SU-DHL-6 (cell line): ENCODE data around the gene PASD1.

Experiments used
- H2AFZ ChIP-seq: fragments of 200-600 bp; sonication (generic); 2 replicates; pipeline ENCODE4 v1.6.1; 2014; ENCODE audit warnings: low read depth, mild to moderate bottlenecking, moderate library complexity, mixed read lengths, antibody characterized with exemption, low read length; ENCODE audit not compliant: severe bottlenecking
- H3F3A ChIP-seq: fragments of 200-600 bp; shearing (Covaris generic); 2 replicates; pipeline ENCODE4 v1.6.0; 2016; ENCODE audit warnings: antibody characterized with exemption, mild to moderate bottlenecking; ENCODE audit not compliant: insufficient read depth
- H3K27ac ChIP-seq: fragments of 200-600 bp; sonication (generic); 2 replicates; pipeline ENCODE4 v1.5.1; 2016; ENCODE audit warnings: low read depth, mild to moderate bottlenecking, low read length, moderate library complexity, mixed read lengths
- H3K27me3 ChIP-seq: fragments of 200-600 bp; sonication (generic), shearing (Covaris generic); 2 replicates; pipeline ENCODE4 v1.6.0; 2014; ENCODE audit warnings: mild to moderate bottlenecking, low read length
- H3K36me3 ChIP-seq: fragments of 200-600 bp; sonication (generic); 2 replicates; pipeline ENCODE4 v1.6.1; 2014; ENCODE audit warnings: mild to moderate bottlenecking, low read length, mixed read lengths
- H3K4me2 ChIP-seq: fragments of 300-600, 200-600 bp; shearing (Covaris generic), sonication (generic); 2 replicates; pipeline ENCODE4 v1.6.0; 2014; ENCODE audit warnings: low read length, low read depth, mild to moderate bottlenecking; ENCODE audit not compliant: poor library complexity, severe bottlenecking
- H3K4me3 ChIP-seq: fragments of 200-600 bp; sonication (generic); 2 replicates; pipeline ENCODE4 v1.5.1; 2014; ENCODE audit warnings: antibody characterized with exemption, low read length, mild to moderate bottlenecking, mixed read lengths; ENCODE audit not compliant: insufficient read depth, poor library complexity, severe bottlenecking
- H3K79me2 ChIP-seq: fragments of 200-600 bp; sonication (generic); 2 replicates; pipeline ENCODE4 v1.6.1; 2014; ENCODE audit warnings: mild to moderate bottlenecking, low read length, moderate library complexity; ENCODE audit not compliant: insufficient read depth
- H3K9ac ChIP-seq: fragments of 200-600 bp; sonication (generic); 2 replicates; pipeline ENCODE4 v1.7.0; 2014; ENCODE audit warnings: mild to moderate bottlenecking, low read length
- H3K9me2 ChIP-seq: fragments of 200-600 bp; sonication (generic); replicated peaks from 2 replicates; pipeline ENCODE4 v1.6.1; 2014; ENCODE audit warnings: low read length; ENCODE audit not compliant: insufficient read depth
- H3K9me3 ChIP-seq: fragments of 200-600 bp; sonication (generic); 2 replicates; pipeline ENCODE4 v1.6.1; 2014; ENCODE audit warnings: low read length, mixed read lengths; ENCODE audit not compliant: insufficient read depth
- H4K20me1 ChIP-seq: fragments of 200-600 bp; sonication (generic); 2 replicates; pipeline ENCODE4 v1.6.1; 2014; ENCODE audit warnings: low read depth, mild to moderate bottlenecking, antibody characterized with exemption, low read length, moderate library complexity, mixed read lengths
- EZH2phosphoT487 ChIP-seq: fragments of 200-600 bp; sonication (generic), shearing (Covaris generic); conservative IDR thresholded peaks from 2 replicates; pipeline ENCODE4 v1.6.1; 2018; ENCODE audit warnings: mild to moderate bottlenecking, antibody characterized with exemption, low read length, moderate library complexity, mixed read lengths
- TF ChIP-seq, protein P1 (sequence below): fragments of 200-600 bp; sonication (generic); IDR thresholded peaks from one replicate; pipeline ENCODE4 v1.5.1; 2017; ENCODE audit warnings: antibody characterized with exemption, mild to moderate bottlenecking, low read length, moderate library complexity; ENCODE audit not compliant: insufficient read depth, poor library complexity, severe bottlenecking

Gene PASD1

GRCh38 chrX:151702741-151703340, 139.4 kb downstream of the PASD1 start:
- Histone ChIP-seq H4K20me1 (no peaks in the 10 kb centered on the region), H3K4me3 (no peak overlapping the region), H3K79me2 (no peaks in the 10 kb centered on the region), H2AFZ (no peak overlapping the region), H3K27me3 (no peaks in the 10 kb centered on the region), H3K9me3 (no peaks in the 10 kb centered on the region), H3K4me2 (no peak overlapping the region), H3F3A (no peaks in the 10 kb centered on the region), H3K9me2 (no peaks in the 10 kb centered on the region), H3K9ac (no peak overlapping the region), H3K27ac (no peak overlapping the region), H3K36me3 (no peaks in the 10 kb centered on the region)
- TF ChIP-seq EZH2phosphoT487: no peak
- TF ChIP-seq, protein P1, sequence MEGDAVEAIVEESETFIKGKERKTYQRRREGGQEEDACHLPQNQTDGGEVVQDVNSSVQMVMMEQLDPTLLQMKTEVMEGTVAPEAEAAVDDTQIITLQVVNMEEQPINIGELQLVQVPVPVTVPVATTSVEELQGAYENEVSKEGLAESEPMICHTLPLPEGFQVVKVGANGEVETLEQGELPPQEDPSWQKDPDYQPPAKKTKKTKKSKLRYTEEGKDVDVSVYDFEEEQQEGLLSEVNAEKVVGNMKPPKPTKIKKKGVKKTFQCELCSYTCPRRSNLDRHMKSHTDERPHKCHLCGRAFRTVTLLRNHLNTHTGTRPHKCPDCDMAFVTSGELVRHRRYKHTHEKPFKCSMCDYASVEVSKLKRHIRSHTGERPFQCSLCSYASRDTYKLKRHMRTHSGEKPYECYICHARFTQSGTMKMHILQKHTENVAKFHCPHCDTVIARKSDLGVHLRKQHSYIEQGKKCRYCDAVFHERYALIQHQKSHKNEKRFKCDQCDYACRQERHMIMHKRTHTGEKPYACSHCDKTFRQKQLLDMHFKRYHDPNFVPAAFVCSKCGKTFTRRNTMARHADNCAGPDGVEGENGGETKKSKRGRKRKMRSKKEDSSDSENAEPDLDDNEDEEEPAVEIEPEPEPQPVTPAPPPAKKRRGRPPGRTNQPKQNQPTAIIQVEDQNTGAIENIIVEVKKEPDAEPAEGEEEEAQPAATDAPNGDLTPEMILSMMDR: no peak

- no peak overlapping the region for H3K27ac ChIP-seq
- no peaks in the 10 kb centered on the region for H3K36me3 ChIP-seq
- H3K79me2 ChIP-seq: no peaks in the 10 kb centered on the region
- H3K9ac ChIP-seq: no peak overlapping the region
- no peaks in the 10 kb centered on the region for H3K9me2 ChIP-seq
- no peaks in the 10 kb centered on the region for H3K27me3 ChIP-seq
- no peaks in the 10 kb centered on the region for H4K20me1 ChIP-seq
- no peak overlapping the region for H2AFZ ChIP-seq
- no peak for TF ChIP-seq EZH2phosphoT487
- TF ChIP-seq, protein P1: no peak
- H3K4me2 ChIP-seq: no peak overlapping the region
- no peak overlapping the region for H3K4me3 ChIP-seq
- H3K9me3 ChIP-seq: no peaks in the 10 kb centered on the region
- H3F3A ChIP-seq: no peaks in the 10 kb centered on the region
Measured at GRCh38 chrX:151703487-151703886, 140.0 kb downstream of the PASD1 start.

DNA sequence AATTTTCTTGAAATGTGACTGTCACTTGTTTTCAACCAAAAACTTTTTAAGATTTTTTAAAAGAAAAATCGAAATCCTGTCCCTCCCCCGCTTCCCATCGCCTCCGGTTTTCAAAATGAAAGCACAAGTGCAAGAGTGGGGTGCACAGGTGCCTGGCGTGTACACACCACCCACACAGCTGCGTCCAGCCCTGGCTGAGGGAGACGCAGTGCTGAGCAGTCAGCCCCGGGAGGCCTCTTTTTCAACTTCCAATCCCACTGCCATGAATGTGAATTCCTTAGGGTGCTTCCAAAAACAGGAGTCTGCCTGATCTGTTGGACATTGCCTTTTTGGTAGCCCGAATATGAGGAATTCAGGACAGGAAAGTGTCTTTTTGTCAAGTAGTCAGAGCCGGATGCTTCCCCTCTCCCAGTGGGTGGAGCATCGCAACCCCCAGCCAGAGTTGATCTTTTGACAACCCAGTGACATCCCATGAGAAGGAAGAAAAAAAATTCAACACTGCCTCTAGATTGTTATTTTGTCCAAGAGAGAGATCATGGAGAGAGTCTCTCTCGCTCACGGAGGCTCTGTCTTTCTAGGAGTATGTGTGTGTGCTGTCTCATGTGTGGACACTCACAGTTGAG, 140.7 kb downstream of the PASD1 start:
- H3K27ac ChIP-seq: no peak overlapping the region
- H3F3A ChIP-seq: no peaks in the 10 kb centered on the region
- no peaks in the 10 kb centered on the region for H3K27me3 ChIP-seq
- no peak overlapping the region for H3K9ac ChIP-seq
- H3K4me2 ChIP-seq: no peak overlapping the region
- H3K9me3 ChIP-seq: no peaks in the 10 kb centered on the region
- no peaks in the 10 kb centered on the region for H3K36me3 ChIP-seq
- no peaks in the 10 kb centered on the region for H3K79me2 ChIP-seq
- no peaks in the 10 kb centered on the region for H3K9me2 ChIP-seq
- H2AFZ ChIP-seq: no peak overlapping the region
- no peak for TF ChIP-seq EZH2phosphoT487
- TF ChIP-seq, protein P1: no peak
- H4K20me1 ChIP-seq: no peaks in the 10 kb centered on the region
- H3K4me3 ChIP-seq: no peak overlapping the region
